OCI-LY3 (cell line): ENCODE data around the gene WDHD1.
"Not testable (repeated sequence)": the region's sequence is repeated elsewhere in the genome, so short reads cannot be mapped to it uniquely, and the experiment has no call there.

Experiments used
- H2AFZ ChIP-seq: fragments of 200-600, 300-600 bp; shearing (Covaris generic); 2 replicates; pipeline ENCODE4 v1.6.0; 2014; ENCODE audit warnings: antibody characterized with exemption, low read depth, low read length
- H3K27ac ChIP-seq: fragments of 200-600, 300-600 bp; sonication (generic); 2 replicates; pipeline ENCODE4 v1.5.1; 2014; ENCODE audit warnings: mild to moderate bottlenecking, low read length, moderate library complexity, mixed read lengths
- H3K27me3 ChIP-seq: fragments of 200-600, 300-600 bp; sonication (generic); 2 replicates; pipeline ENCODE4 v1.6.1; 2014; ENCODE audit warnings: low read depth, low read length, mixed read lengths
- H3K36me3 ChIP-seq: fragments of 200-600, 300-600 bp; sonication (generic); replicated peaks from 2 replicates; pipeline ENCODE3; 2014; ENCODE audit warnings: low read depth, low read length, mixed read lengths
- H3K4me1 ChIP-seq: fragments of 300-600, 200-600 bp; sonication (generic); 2 replicates; pipeline ENCODE4 v1.6.1; 2014; ENCODE audit warnings: low read length, mixed read lengths
- H3K4me2 ChIP-seq: fragments of 200-600, 300-600 bp; sonication (generic); 2 replicates; pipeline ENCODE4 v1.6.1; 2014; ENCODE audit warnings: low read length, mixed read lengths
- H3K4me3 ChIP-seq: fragments of 300-600, 200-600 bp; sonication (generic); 2 replicates; pipeline ENCODE4 v1.5.1; 2014; ENCODE audit warnings: antibody characterized with exemption, mild to moderate bottlenecking, low read length, moderate library complexity
- H3K79me2 ChIP-seq: fragments of 300-600, 200-600 bp; shearing (Covaris generic); 2 replicates; pipeline ENCODE4 v1.6.1; 2014; ENCODE audit warnings: mild to moderate bottlenecking, low read length, mixed read lengths
- H3K9ac ChIP-seq: fragments of 300-600, 200-600 bp; shearing (Covaris generic); 2 replicates; pipeline ENCODE4 v1.6.0; 2014; ENCODE audit warnings: mild to moderate bottlenecking, low read length, moderate library complexity
- H3K9me3 ChIP-seq: fragments of 200-600, 300-600 bp; shearing (Covaris generic); 2 replicates; pipeline ENCODE4 v1.6.1; 2014; ENCODE audit warnings: low read length, mixed read lengths; ENCODE audit not compliant: insufficient read depth
- H4K20me1 ChIP-seq: fragments of 200-600, 300-600 bp; sonication (generic); 2 replicates; pipeline ENCODE4 v1.6.1; 2016; ENCODE audit warnings: low read length, mixed read lengths; ENCODE audit not compliant: insufficient read depth
- CTCF ChIP-seq: fragments of 200-600, 300-600 bp; sonication (generic); IDR thresholded peaks from 2 replicates; pipeline ENCODE4 v1.5.1; 2014; ENCODE audit warnings: antibody characterized with exemption, low read length, low read depth
- EZH2phosphoT487 ChIP-seq: fragments of 200-600 bp; shearing (Covaris generic); IDR thresholded peaks from 2 replicates; pipeline ENCODE4 v1.6.1; 2018; ENCODE audit warnings: antibody characterized with exemption, mixed run types, low read depth

WDHD1 gene

GRCh38 chr14:54902521-54903420 is 124.1 kb downstream of the WDHD1 start, which contains the start of gene GCH1:
Gene GCH1, minus strand, starts transcription at chr14:54902826. Its CDS starts 163 bp downstream, at chr14:54902663.
- Histone ChIP-seq H3K27me3 (peaks cover 10% of the 10 kb centered on the region), H3K36me3 (no peaks in the 10 kb centered on the region), H3K27ac (no peak within 1 kb of the TSS), H3K4me3 (peak within 1 kb of the TSS; percentile 91), H2AFZ (peak within 1 kb of the TSS; percentile 85), H3K79me2 (no peaks in the 10 kb centered on the region), H4K20me1 (no peaks in the 10 kb centered on the region), H3K4me1 (peaks cover 9% of the 10 kb centered on the region), H3K9ac (peak within 1 kb of the TSS; percentile 63), H3K9me3 (no peaks in the 10 kb centered on the region), H3K4me2 (peak within 1 kb of the TSS; percentile 95)
- TF ChIP-seq CTCF = peak; percentile 65
- no peak for TF ChIP-seq EZH2phosphoT487

GRCh38 chr14:54902143-54902520 is 124.8 kb downstream of the WDHD1 start:
- H2AFZ ChIP-seq = peak overlapping the region; percentile 85
- H3K27me3 ChIP-seq = peaks cover 10% of the 10 kb centered on the region
- H3K4me2 ChIP-seq = peak overlapping the region; percentile 95
- H3K4me1 ChIP-seq = peaks cover 9% of the 10 kb centered on the region
- H3K79me2 ChIP-seq = no peaks in the 10 kb centered on the region
- H3K9ac ChIP-seq = peak overlapping the region; percentile 63
- H4K20me1 ChIP-seq = no peaks in the 10 kb centered on the region
- no peak overlapping the region for H3K27ac ChIP-seq
- peak overlapping the region; percentile 91 for H3K4me3 ChIP-seq
- H3K36me3 ChIP-seq = no peaks in the 10 kb centered on the region
- TF ChIP-seq EZH2phosphoT487 (no peak), CTCF (no peak)
- no peaks in the 10 kb centered on the region for H3K9me3 ChIP-seq

DNA sequence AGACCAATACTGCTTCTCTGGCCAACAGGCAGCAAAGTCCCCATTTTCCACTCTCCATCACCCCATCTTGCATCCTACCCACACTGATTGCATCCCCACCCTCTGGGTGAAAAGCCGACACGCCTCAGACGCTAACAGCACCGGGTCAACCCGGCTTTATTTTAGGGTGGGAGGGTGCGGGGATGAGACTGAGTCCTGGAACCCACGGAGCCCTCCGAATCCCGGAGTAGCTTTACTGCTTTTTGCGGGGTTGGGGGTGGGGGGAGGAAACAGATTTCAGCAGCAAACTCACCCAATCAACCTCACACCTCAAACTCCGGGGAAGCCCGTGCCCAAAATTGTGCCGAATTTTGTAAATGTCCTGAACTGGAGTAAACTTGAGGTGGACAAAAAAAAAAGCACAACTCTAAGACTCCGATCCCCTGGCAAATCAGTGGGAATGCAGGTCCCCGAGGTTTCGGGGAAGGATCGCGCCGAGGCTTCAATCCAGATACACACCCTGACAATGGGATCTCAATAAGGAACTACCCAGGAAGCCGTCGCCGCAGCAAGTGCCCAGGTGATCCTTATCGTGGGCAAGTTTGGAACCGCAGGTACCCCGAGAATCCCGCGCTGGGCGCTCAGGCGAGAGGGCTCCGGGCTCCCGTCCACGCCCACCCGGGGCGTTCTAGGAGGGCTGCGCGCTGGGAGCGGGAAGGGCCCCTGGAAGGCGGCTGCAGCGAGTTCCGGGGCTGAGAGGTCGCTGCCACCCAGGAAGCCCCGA is 125.3 kb downstream of the WDHD1 start:
- no peak overlapping the region for H3K27ac ChIP-seq
- H3K27me3 ChIP-seq = peaks cover 10% of the 10 kb centered on the region
- no peak for TF ChIP-seq EZH2phosphoT487
- no peak for TF ChIP-seq CTCF
- no peaks in the 10 kb centered on the region for H3K36me3 ChIP-seq
- H4K20me1 ChIP-seq = no peaks in the 10 kb centered on the region
- H3K9me3 ChIP-seq = no peaks in the 10 kb centered on the region
- H3K4me2 ChIP-seq = peak overlapping the region; percentile 95
- H3K79me2 ChIP-seq = no peaks in the 10 kb centered on the region
- H3K4me3 ChIP-seq = peak overlapping the region; percentile 91
- H3K9ac ChIP-seq = peak overlapping the region; percentile 63
- H3K4me1 ChIP-seq = peaks cover 9% of the 10 kb centered on the region
- peak overlapping the region; percentile 85 for H2AFZ ChIP-seq

DNA sequence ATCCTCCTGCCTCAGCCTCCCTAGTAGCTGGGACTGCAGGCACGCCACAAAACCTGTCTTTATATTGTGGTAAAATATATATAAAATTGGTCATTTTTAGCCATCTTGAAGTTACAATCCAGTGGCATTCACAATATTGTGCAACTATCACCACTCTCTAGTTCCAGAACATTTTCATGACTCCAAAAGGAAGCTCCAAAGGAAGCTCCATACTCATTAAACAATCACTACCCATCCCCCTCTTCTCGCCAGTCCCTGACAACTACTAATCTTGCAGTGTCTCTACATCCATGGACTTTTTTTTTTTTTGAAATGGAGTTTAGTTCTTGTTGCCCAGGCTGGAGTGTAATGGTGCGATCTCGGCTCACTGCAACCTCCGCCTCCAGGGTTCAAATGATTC is 127.3 kb downstream of the WDHD1 start:
- Histone ChIP-seq H3K9me3 (no peaks in the 10 kb centered on the region), H3K4me1 (peaks cover 15% of the 10 kb centered on the region), H3K27me3 (peaks cover 14% of the 10 kb centered on the region), H3K27ac (no peak overlapping the region), H4K20me1 (no peaks in the 10 kb centered on the region), H3K9ac (no peak overlapping the region), H3K4me2 (no peak overlapping the region), H3K4me3 (no peak overlapping the region), H3K36me3 (no peaks in the 10 kb centered on the region), H2AFZ (no peak overlapping the region), H3K79me2 (no peaks in the 10 kb centered on the region)
- TF ChIP-seq EZH2phosphoT487 = no peak
- no peak for TF ChIP-seq CTCF

- H3K27ac ChIP-seq, H2AFZ ChIP-seq, H3K36me3 ChIP-seq, H3K9ac ChIP-seq, H4K20me1 ChIP-seq, H3K9me3 ChIP-seq, H3K4me3 ChIP-seq, H3K4me2 ChIP-seq, H3K79me2 ChIP-seq: not testable (repeated sequence)
- Histone ChIP-seq H3K4me1 (peaks cover 18% of the 10 kb centered on the region), H3K27me3 (peaks cover 14% of the 10 kb centered on the region)
These were observed 128.9 kb downstream of the WDHD1 start for GRCh38 chr14:54897809-54898555.
